HG02884 (cell line): ENCODE data around the gene ARFIP2.

ENCODE experiments used
- ATAC-seq: cut with Tn5 transposase; IDR thresholded peaks from one replicate; pipeline ENCODE4 v1.9.1; 2021; ENCODE audit warnings: mild to moderate bottlenecking, moderate library complexity; ENCODE audit not compliant: unreplicated experiment

ARFIP2 gene

DNA sequence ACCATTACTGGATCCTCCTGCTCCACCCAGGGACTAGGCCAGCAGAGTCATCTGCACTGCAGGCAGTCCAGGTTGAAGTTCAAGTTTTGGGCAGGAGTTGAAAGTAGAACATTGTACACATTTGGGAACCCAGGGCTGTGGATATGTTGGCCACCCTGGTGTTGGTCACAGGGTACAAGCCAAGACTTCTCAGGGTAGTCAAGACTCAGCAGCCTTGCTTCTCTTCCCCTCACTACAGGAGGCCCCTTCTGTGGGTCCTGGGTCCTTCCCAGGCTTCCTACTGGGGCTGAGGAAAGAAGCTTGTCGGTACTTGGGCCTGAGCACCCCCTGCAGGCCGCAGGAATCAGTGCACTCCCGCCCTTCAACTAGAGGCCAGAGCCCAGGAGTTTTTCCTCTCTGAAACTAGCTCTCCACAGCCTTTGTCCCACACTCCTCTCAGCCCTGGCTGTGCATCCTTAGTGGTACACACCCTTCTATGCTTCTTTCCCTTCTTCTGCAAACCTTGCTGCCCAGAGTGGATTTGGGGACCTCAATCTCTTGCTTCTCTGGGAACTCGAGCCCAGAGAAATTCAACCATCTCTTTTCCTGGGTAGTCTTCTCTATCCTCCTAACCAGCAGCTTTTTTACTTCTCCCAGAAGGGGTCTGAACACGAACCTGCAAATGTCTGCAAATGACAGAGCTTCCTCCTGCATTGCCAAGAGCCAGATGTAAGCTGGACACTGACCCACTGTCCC is 37.7 kb downstream of the ARFIP2 start:
- ATAC-seq = peak; percentile 82

GRCh38 chr11:6442441-6442840 is 38.7 kb downstream of the ARFIP2 start:
- no peak for ATAC-seq

DNA sequence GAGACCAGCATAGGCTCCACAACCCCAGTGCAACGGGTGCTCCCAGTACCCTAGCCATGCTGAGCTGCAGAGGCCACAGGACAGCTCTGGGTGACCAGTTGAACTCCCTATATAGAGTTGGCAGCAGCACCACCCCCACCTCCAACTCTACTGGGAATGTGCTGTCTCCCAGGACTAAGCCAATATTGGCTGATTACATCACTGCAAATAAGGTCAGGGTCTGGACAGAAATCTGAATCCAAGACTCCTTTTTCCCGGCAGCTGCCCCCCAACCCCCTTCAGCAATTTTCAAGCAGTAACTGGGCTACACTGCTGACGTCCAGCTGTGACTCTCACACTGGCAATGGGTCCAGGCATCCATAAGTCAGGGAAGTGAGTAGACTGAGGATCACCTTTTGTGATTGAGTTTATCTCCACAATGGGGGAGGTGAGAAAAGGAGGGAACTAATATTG is 40.2 kb downstream of the ARFIP2 start, which contains the start of gene HPX:
Gene HPX (minus strand): TSS at position 82 of the 453 bp plus-strand sequence. CDS start 24 bp downstream, at position 58.
- no peak for ATAC-seq

DNA sequence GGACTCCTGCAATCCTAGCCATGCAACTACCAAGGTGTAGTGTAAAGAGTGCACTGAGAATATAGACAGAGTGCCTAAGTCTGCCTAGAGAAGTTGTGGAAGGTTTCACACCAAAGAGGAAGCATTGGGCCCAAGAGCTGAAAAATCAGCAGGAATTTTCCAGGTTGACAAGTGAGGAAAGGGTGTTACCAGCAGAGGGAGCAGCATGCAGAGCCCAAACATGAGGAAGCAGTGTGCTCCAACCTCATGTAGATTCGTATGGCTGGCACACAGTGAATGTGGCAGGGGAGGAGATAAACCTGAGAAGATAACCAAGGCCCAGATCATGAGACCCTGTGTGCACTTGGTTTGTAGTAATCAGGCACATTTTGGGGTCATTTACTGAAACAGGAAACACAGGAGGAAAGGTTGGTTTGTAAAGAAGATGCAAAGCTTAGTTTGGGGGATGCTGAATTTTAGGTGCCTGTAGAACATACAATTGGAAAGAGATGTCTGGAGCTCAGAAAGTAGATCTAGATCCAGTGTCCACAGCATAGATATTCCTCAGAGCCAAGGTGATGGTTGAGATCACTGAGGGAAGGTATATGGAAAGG is 42.1 kb downstream of the ARFIP2 start:
- no peak for ATAC-seq

- no peak for ATAC-seq
Measured at GRCh38 chr11:6437993-6438392, 43.1 kb downstream of the ARFIP2 start.

- ATAC-seq = no peak
Measured at GRCh38 chr11:6437423-6437822, 43.7 kb downstream of the ARFIP2 start.

GRCh38 chr11:6433998-6434660 is 47.0 kb downstream of the ARFIP2 start:
- ATAC-seq = no peak

GRCh38 chr11:6431861-6432260 is 49.3 kb downstream of the ARFIP2 start:
- ATAC-seq = no peak

DNA sequence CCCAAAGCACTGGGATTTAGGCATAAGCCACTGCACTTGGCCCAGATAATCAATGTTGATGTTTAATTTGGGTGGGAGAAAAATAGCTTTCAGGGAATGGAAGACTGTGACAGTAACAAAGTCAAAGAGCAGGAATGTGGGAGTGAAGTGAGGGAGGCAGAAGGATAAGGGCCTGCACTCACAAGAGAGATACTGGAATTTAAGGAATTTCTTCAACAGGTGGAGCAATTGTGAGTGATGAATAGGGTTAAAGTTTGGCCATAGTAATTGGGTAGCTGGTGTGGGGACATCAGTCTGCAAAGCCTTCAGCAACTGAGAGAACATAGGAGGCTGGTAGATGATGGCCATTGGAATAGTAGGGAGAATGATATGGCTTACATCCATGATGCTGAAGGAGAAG is 53.6 kb downstream of the ARFIP2 start:
- ATAC-seq = no peak
